Coronary artery (tissue), 2 donors: ENCODE measurements around the gene NEU2.

Source experiments
- DNase-seq: peaks from one replicate; pipeline ENCODE4 v3.0.0-alpha.2; 2017; ENCODE audit warnings: low spot score
- H3K27ac ChIP-seq, 2 donors: fragments of 200-600 bp; sonication (generic); one replicate each; pipeline ENCODE4 v1.5.1; 2016 to 2019
- H3K4me3 ChIP-seq: fragments of 200-600 bp; sonication (generic); 2 replicates; pipeline ENCODE4 v1.5.1; 2016; ENCODE audit warnings: mild to moderate bottlenecking, moderate library complexity
- CTCF ChIP-seq: fragments of 200-600 bp; sonication (generic); IDR thresholded peaks from one replicate; pipeline ENCODE4 v1.5.1; 2019; ENCODE audit warnings: antibody characterized with exemption

The NEU2 gene

DNA sequence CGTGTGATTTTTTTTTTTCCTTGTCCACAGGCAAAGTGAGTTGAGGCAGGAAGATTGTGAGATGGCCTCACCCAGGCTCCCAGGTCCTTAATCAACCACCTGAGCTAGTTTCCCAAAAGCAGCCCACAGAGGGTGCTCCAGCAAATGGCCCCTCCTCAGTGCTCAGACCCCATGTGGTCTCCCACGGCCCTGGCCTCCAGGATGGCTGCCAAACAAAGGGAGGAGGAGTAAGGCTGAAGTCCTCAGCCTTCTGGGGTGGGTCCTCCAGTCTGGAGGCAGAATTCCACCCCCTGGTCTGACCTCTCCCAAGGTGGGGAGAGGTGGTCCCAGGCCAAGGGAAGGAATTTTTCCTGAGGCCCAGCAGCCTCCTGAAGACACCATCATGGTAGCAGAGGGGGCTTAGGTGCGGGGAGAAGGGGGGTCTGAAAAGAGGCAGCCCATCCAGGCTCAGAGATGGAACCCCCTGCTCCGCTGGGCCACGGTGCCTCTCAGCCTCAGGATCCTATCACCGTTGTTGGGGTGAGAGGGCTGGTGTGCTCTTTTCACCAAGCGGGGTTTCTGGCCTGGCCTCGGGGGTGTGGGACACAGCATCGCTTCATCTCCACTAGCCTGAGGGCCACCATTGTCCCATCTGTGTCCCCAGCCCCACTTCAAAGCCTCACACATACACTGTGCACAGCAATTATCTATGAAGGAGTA, 21.8 kb upstream of the NEU2 start:
- H3K4me3 ChIP-seq = no peak overlapping the region
- no peak for TF ChIP-seq CTCF
- peak; percentile 35 for DNase-seq
- no peak overlapping the region for H3K27ac ChIP-seq

DNA sequence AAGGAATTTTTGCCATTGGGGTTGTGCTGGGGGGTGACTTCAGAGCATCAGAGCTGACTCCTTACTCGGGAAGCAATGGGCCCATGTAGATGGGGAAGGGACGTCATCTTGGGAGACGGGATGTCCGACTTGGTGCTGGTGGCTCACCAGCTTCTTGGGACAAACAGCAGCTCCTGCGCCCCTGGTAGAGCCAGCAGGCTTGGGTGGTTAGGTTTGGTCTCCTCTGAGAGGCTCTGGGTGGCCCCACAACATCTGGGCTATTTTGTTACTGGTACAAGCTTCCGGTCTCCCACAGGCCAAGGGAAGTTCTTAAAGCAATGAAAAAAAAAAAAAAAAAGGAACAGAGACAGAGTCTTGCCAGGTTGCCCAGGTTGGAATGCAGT, 21.2 kb upstream of the NEU2 start:
- H3K4me3 ChIP-seq = no peak overlapping the region
- peak; percentile 8 for DNase-seq
- H3K27ac ChIP-seq = no peak overlapping the region
- TF ChIP-seq CTCF = no peak

DNA sequence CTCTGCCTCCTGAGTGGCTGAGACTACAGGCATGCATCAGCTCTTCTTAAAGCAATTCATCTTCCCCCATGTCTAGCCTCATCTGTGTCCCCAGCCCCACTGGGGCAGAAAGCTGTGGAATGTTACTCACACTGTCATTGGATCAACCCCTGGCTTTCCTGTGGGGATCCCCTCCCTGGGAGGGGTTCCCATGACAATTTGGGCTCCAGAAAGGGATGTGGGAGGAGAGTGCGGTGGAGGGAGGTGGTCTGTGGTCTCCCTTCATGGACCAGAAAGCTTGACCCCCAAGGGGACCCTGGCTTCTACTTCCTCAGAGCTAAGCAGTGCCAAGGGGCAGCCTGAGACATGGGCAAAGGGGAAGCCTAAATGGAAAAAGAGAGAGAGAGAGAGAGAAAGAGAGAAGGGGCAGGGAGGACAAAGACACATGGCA, 20.8 kb upstream of the NEU2 start:
- DNase-seq = peak; percentile 46
- no peak overlapping the region for H3K4me3 ChIP-seq
- TF ChIP-seq CTCF = no peak
- no peak overlapping the region for H3K27ac ChIP-seq

GRCh38 chr2:233012301-233012971, 20.0 kb upstream of the NEU2 start:
- Histone ChIP-seq H3K27ac (no peak overlapping the region), H3K4me3 (no peak overlapping the region)
- no peak for TF ChIP-seq CTCF
- peak; percentile 50 for DNase-seq

GRCh38 chr2:233013027-233013461, 19.4 kb upstream of the NEU2 start, which contains the start of gene NGEF:
TSS of gene NGEF (minus strand) at chr2:233013256. CDS start at chr2:232974890, 38,366 bp downstream.
- Histone ChIP-seq H3K4me3 (no peak within 1 kb of the TSS), H3K27ac (no peak within 1 kb of the TSS)
- DNase-seq = peak; percentile 65
- TF ChIP-seq CTCF = no peak

DNA sequence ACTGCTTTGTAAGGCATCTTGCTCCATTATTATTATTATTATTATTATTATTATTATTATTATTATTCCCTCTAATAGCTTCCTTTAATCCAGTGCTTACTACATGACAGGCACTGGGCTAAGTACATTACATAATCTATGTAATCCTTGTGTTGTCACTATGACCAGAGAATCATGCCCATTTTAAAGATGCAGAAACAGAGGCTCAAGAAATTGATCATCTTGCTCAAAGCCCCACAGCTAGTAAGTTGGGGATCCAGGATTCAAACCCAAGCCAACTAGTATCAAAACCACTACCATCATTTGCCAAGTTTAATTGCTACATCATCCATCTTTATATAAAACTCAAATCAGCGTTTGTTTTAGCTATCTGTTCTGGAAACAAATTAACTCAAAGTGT, 18.8 kb upstream of the NEU2 start:
- no peak for TF ChIP-seq CTCF
- no peak for DNase-seq
- Histone ChIP-seq H3K4me3 (no peak overlapping the region), H3K27ac (no peak overlapping the region)
